GM06990 (cell line): ENCODE results near the gene ZIC4.

Source experiments
- DNase-seq: peaks from one replicate; pipeline ENCODE4 v3.0.0-alpha.2; 2011; ENCODE audit not compliant: insufficient read length; ENCODE audit errors: extremely low read depth
- H3K27me3 ChIP-seq: replicated peaks from 2 replicates; pipeline ENCODE4 v1.6.0; 2011; ENCODE audit warnings: low read length; ENCODE audit not compliant: control insufficient read depth, insufficient read depth
- H3K36me3 ChIP-seq: 2 replicates; pipeline ENCODE4 v1.5.1; 2011; ENCODE audit warnings: low read length; ENCODE audit not compliant: control insufficient read depth, insufficient read depth
- H3K4me3 ChIP-seq: replicated peaks from 2 replicates; pipeline ENCODE4 v1.5.1; 2011; ENCODE audit warnings: low read depth, mild to moderate bottlenecking, control low read depth, low read length
- TF ChIP-seq, protein P1 (sequence below): IDR thresholded peaks from 2 replicates; pipeline ENCODE4 v1.5.1; 2011; ENCODE audit warnings: low read length, control low read depth, mild to moderate bottlenecking, inconsistent platforms; ENCODE audit not compliant: insufficient read depth, poor library complexity, severe bottlenecking

ZIC4 gene

DNA sequence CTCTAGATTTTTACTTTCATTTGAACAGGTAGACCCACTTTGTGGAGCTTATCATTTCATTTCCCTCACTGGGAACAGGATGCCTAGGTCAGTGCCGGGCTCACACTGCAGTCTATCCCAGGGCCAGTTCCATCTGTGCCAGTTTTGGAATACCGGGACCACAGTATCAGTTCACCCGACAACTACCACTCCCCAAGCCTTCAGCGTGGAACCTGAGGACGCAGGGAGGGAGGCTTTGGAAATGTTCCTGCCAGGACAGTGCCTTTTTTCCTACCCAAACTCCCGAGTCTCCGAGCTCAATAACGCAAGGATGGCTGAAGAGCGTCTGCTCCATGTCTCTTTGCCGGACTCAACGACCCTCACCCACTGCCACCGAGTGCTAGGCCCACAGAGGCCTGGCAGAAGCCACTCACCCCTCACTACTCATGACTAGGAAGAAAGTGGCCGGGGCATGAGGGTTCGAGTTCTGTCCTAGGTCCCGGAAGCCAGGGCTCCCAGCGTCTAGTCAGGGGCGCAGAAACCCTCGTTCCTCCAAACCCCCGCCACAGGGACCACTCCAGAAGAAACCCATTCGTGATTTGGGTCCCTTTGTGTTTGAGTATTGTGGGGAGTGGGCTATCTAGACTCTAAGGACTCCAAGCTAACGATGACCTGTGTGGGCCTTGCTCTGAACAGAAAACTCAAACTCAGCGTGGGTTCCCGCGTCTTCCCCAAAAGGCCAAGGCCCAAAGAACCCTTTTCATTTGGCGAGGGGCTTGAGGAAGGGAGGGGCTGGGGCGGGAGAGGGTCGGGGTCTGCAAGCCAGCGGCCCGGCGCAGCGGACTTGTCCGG is 14.2 kb upstream of the ZIC4 start:
- Histone ChIP-seq H3K27me3 (peaks cover 1% of the 10 kb centered on the region; the same call in 1 of the 2 replicates), H3K36me3 (no peaks in the 10 kb centered on the region)

DNA sequence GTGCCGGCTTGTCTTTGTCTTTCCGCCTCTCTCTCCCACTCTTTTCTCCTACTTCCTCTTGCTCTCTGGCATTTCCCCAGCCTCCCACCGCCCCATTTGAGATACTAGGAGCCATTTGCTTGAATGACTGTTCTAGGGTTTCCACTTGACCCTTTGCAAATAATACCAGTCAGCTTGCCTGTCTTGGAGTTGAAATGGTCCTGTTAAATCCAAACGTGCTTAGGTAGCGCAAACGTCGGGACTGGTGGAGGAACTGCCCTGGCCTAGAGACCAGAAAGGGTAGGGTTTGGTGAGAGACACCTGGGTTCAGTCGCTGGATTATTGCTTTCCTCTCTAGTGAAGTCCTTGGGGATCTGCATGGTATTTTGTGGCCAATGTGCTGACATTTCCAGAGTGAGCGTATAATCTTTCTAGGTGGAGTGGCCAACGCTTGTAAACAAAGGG is 13.5 kb upstream of the ZIC4 start:
- TF ChIP-seq, protein P1, sequence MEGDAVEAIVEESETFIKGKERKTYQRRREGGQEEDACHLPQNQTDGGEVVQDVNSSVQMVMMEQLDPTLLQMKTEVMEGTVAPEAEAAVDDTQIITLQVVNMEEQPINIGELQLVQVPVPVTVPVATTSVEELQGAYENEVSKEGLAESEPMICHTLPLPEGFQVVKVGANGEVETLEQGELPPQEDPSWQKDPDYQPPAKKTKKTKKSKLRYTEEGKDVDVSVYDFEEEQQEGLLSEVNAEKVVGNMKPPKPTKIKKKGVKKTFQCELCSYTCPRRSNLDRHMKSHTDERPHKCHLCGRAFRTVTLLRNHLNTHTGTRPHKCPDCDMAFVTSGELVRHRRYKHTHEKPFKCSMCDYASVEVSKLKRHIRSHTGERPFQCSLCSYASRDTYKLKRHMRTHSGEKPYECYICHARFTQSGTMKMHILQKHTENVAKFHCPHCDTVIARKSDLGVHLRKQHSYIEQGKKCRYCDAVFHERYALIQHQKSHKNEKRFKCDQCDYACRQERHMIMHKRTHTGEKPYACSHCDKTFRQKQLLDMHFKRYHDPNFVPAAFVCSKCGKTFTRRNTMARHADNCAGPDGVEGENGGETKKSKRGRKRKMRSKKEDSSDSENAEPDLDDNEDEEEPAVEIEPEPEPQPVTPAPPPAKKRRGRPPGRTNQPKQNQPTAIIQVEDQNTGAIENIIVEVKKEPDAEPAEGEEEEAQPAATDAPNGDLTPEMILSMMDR, result no peak
- no peaks in the 10 kb centered on the region for H3K36me3 ChIP-seq
- no peak for DNase-seq
- no peak overlapping the region for H3K4me3 ChIP-seq
- H3K27me3 ChIP-seq, result peaks cover 1% of the 10 kb centered on the region; the same call in 1 of the 2 replicates

More for the DNA sequence above, 14.2 kb upstream of the ZIC4 start:
- H3K4me3 ChIP-seq, result no peak overlapping the region
- DNase-seq, result no peak
- TF ChIP-seq, protein P1, result no peak

DNA sequence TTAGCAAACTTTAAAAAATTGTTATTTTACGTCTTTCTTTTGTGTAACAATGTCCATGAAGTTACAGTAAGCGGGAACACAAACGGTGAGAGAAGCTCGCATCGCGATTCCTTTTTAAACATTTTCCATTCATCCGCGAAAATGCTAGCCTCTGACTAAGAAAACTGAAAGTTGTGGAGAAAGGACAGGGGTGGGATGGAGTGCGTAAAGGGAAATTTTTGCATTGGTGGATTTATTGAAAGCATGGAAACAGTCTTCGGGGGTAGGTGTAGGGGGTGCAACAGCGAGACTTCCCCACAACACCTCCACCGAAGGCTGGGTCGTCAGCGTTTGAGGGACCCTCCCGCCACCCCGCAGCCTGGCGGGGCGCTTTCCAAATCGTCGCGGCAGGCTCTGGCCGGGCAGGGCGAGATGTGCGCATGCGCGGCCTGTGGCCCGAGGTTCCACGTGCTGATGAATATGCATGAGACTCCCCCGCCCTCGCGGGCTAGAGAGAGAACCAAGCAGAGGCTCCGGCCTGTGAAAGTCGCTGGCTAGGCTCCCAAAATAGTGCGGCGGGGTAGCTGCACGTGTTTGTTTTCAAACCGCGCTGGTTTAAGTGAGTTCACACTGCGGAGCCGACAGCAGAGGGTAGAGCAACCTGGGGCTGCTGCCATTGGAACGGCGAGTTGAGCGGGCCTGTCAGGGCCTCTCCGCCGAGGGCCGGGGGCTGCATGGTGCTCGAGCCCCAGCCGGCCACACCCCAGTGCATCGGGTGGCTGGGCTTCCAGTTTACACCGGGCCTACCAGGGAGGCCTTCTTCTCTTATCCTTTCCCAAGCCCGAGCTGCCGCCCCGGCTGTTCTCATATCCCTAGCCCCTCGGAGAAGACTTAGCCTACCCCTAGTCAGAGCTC is 12.7 kb upstream of the ZIC4 start:
- DNase-seq, result no peak
- Histone ChIP-seq H3K27me3 (peaks cover 1% of the 10 kb centered on the region; the same call in 1 of the 2 replicates), H3K4me3 (no peak overlapping the region), H3K36me3 (no peaks in the 10 kb centered on the region)
- TF ChIP-seq, protein P1, result no peak

DNA sequence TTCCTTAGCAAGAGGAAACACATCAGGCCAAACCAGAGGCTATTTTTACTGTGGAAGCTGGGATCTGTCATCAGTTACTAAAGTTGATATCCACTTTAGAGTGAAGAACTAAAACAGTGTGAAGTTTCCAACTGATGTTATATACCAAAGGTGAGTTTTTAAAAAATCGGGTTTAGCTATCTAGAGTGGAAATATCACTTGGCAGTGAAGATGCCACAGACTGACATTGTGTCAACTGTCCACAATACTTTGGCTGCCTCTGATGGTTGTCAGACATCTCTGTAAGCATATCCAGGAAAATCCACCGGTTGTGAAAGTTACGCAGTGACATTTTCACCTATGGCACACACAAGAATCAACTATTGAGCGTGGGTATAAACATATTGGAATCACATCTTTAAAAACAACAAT is 12.0 kb upstream of the ZIC4 start:
- Histone ChIP-seq H3K36me3 (no peaks in the 10 kb centered on the region), H3K4me3 (no peak overlapping the region), H3K27me3 (peaks cover 1% of the 10 kb centered on the region; the same call in 1 of the 2 replicates)
- no peak for DNase-seq
- TF ChIP-seq, protein P1, result no peak

DNA sequence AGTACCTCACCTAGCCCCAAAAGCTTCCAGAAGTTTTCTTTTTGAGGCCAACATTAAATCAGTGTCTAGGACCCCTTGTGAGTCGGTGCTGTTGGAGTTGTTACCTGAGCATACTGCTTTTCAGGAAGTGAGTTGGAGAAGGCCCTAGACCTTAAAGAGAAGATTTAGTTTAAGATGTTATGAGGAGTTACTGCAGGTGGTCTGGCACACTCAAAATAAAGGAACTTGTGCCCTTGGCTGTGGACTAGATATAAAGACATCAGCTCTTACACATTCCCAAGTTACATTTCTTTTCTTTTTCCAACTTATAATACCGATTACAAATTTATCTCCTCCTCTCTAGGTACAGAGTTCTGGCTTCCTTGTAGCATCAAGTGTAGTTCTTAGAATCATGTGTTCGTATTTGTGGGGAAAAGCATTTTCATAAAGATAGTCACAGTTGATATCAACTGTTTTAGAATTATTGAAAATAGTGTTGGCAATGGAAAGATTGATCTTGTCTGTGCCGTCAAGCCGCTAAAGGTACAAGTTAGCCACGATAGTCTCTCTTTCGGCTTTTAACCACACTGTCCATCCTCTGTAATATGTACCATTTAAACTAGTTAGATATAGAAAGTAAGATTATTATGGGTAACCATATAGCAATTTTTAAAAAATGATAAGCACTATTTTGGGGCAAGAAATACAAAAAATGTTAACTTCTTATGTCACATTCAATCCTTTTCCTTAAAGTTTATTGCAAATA is 11.4 kb upstream of the ZIC4 start:
- H3K27me3 ChIP-seq, result peaks cover 1% of the 10 kb centered on the region; the same call in 1 of the 2 replicates
- TF ChIP-seq, protein P1, result no peak
- H3K4me3 ChIP-seq, result no peak overlapping the region
- DNase-seq, result no peak
- H3K36me3 ChIP-seq, result no peaks in the 10 kb centered on the region
